Cortex of kidney (tissue), 1 donor: ENCODE measurements around the gene HLA-E.
"Not testable (repeated sequence)": the region's sequence is repeated elsewhere in the genome, so short reads cannot be mapped to it uniquely, and the experiment has no call there.

ENCODE experiments used
- DNase-seq: peaks from one replicate; lab custom pipeline; 2025; lab: John Stamatoyannopoulos, UW

Gene HLA-E

DNA sequence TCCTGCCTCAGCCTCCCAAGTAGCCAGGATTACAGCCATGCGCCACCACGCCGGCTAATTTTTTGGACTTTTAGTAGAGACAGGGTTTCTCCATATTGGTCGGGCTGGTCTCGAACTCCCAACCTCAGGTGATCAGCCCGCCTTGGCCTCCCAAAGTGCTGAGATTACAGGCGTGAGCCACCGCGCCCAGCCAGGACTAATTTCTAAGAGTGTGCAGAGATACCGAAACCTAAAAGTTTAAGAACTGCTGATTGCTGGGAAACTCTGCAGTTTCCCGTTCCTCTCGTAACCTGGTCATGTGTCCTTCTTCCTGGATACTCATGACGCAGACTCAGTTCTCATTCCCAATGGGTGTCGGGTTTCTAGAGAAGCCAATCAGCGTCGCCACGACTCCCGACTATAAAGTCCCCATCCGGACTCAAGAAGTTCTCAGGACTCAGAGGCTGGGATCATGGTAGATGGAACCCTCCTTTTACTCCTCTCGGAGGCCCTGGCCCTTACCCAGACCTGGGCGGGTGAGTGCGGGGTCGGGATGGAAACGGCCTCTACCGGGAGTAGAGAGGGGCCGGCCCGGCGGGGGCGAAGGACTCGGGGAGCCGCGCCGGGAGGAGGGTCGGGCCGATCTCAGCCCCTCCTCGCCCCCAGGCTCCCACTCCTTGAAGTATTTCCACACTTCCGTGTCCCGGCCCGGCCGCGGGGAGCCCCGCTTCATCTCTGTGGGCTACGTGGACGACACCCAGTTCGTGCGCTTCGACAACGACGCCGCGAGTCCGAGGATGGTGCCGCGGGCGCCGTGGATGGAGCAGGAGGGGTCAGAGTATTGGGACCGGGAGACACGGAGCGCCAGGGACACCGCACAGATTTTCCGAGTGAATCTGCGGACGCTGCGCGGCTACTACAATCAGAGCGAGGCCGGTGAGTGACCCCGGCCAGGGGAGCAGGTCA is at the start of gene HLA-E:
HLA-E (plus strand) TSS at position 429 of the 945 bp plus-strand sequence; CDS start at position 452, 23 bp downstream.
- no peak for DNase-seq

DNA sequence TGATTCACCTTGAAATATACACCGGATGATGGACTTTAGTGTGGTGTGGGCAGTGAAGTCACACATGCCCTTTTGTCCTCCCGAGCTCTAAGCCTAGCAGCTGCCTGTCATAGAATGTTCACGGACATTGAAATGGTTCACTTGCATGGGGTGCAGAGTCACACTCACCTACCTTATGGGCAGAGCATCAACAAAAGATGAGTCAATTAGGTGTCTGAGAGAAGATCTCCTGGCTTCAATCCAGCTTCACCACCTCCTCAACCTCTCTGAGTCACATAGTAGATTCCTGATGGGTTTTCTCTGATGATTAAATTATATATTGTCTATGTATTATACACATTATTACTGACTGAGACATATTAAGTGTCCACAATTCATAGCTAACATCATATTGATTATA is 48.1 kb upstream of the HLA-E start:
- no peak for DNase-seq

DNA sequence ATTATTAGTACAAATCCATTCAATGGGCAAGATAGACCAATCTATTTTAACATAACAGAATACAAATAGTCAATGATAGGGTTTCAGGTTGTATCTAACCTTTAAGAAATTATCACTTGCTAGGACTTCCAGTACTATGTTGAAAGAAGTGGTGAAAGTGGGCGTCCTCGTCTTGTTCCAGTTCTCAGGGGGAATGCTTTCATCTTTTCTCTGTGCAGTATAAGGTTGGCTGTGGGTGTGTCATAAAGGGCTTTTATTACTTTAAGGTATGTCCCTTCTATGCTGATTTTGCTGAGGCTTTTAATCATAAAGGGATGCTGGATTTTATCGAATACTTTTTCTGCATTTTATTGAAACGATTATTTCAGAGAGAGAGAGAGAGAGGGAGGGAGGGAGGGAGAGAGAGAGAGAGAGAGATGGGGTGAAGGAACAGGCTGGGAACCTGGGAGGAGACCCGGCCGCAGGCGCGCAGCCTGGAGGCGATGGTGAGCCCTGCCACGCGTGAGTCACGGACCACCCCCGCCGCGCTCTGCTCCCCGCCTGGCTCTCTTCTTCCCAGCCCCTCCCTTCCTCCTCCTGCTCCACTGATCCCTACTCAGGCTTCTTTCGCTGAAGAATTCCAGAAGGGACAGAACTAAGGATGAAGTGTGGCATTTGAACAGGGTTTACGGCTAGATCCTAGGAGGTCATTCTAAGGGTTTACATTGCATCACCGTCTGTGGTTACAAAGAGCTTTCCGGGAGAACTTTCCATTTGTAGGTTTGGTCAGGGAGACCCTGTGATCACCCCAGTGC is 45.5 kb upstream of the HLA-E start:
- no peak for DNase-seq

DNA sequence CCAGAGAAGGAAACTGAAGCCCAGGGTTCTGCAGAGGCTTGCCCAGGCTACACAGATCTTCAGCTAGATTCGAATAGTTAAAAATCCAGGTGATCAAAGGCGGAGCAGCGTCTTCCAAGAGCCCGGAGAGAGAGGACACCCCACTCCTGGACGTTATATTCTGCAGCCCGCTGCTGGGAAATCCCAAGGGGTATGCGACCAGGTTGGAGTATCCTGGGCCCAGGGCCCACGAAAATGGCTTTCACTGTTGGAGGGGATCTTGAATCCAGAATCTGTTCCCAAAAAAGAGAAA is 44.9 kb upstream of the HLA-E start:
- no peak for DNase-seq

DNA sequence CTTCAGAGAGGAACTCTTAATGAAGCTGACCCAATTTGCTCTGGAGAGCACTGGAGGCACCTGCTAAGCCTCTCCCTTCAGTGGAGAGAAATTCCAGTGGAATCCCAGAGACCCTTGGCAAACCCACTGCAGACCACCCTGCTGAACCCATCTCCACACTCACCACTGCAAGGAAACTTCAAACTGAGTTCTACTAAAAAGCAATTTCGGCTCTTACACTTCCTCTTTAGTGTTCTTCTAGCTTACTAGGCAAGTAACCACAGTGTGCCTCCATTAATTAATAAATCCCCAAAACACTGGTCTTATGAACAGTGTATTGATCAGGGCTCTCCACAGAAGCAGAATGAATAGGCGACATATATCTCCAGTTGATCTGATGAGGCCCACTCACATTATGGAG is 43.0 kb upstream of the HLA-E start:
- no peak for DNase-seq

DNA sequence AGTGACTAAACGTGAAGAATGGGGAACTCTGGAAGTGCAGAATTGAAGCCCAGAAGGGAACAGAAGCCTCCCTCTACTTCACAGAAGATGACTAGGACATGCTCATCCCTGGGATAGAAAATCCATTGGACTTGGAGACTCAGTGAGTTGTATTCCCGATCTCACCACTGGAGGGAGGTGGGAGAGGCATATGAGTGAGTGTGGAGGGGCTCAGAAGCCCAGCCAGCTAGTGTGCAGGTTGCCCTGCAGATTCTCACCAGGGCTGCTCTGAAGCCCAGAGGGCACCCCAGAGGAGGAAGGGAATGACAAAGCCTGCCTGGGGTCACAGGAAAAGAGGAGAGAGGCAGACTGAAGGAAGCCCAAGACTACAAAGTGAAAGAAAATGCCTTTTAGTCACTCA is 42.1 kb upstream of the HLA-E start:
- no peak for DNase-seq

DNA sequence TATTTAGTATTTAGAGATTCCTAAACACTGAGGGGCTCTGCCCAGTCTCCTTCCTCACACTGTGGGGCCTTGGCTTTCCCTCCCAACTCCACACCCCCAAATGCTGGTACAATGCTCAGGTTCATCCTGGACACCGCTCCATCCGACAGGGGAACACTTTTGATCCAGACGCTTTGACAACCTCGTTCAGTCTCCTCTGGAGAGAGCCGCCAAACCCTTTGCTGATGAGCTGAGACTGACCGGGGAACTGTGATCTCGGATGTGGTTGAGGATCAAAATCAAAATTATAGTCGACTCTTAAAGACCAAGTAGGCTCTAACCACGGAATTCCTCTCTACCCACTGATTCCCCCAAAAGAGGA is 38.8 kb upstream of the HLA-E start:
- DNase-seq: no peak

DNA sequence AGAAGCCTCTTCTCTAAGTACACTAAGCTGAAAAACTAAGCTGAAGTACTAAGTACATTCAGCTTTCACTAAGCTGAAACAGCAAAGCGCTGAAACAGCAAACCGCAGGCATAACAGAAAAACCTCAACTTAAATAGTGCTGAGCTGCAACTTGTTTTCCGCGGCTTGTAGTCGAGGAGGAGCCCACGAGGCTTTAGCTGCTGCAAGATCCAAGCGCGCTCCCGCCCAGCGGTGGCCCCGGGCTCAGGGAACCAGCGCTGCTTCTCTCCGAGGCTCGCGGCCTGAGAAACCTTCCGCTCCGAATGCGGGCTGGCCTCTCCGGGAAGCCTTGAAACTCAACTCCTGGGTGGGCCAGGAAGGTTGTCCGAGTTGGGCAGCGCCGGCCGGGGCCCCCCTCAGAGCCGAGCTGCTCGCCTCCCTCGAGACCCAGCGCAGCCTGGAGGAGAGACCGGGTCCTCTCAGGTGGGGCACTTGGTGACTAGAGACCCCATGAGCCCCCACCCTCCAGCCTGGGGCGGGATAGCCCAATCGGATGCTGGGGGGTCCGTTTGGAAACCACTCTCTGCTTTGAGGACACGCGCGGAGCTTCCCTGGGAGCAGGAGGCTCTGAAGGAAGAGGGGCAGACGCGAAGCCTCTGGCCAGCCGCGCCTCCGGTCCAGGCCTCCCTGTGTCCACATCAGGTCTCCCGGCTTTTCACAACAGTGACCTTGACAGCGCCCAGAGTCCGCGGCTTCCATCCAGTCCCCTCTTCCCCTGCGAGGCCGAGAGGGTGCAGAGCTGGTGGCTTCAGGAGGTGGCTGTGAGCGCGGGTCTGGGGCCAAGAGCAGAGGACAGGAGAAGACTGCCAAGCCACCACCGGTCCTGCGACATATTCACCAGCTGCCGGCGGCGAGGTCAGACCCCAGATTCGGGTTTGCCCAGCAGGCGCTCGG is 38.1 kb upstream of the HLA-E start:
- DNase-seq: no peak

DNA sequence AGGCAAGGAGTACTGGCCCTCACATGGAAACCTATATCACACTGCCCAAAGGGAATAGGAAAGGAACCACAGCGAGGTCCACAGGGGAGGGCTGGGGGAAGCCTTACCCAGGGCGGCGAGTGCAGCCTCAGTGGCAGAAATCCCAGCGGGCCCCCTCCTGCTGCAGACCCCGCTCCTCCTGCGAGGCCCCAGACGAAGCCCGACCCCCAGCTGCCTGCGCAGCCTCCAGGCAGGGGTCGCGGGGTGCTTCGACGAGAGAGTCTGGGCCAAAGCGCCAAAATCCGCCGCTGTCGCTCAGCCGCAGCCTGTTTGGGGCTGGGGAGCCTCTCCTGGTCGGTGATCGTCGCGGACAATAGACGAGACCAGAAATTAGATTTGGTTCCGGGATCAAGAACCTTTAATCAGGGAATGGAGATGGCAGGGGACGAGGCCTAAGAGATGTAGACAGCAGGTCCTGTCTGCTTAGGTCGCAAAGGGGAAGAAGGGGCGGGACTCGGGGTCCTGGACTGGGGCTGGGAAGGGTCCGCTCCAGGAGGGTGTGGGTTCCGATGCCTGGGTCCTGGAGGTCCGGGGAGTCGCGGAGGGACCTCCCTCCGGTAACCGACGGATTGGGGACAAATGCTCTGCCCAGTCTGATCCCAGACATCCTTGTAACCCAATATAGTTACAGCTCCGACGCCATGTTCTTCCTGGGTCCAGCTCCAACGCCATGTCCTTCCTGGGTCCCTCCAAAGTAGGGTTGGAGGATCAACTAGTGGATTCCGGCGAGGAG is 36.4 kb upstream of the HLA-E start:
- no peak for DNase-seq

DNA sequence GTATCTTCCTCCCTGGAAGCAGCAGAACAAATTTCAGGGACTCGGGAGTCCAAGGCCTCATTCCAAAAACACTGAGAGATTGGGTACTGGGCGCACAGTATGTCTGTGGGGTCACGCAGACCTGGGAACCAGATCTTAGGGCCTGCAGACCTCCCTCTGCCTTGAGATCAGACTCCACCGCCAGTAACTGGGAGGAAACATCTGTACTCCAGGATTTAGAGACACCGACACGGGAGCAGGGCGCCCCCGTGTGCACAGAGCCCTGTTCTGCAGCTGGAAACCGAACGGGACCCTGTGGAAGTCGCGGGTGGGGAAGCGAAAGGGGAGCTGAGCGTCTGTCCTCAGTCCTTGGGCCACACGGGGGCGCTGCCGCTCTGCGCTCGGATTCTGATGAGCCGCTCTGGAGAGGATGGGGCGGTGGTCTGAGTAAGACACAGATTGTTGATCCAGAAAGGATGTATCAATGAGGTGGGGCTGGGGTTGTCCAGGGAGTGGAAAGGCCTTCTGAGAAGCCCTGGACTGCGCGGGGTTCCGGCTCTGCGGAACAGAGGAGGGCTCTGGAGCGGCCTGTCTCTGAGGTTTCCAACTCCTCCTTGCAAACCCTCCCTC is 35.7 kb upstream of the HLA-E start:
- no peak for DNase-seq

DNA sequence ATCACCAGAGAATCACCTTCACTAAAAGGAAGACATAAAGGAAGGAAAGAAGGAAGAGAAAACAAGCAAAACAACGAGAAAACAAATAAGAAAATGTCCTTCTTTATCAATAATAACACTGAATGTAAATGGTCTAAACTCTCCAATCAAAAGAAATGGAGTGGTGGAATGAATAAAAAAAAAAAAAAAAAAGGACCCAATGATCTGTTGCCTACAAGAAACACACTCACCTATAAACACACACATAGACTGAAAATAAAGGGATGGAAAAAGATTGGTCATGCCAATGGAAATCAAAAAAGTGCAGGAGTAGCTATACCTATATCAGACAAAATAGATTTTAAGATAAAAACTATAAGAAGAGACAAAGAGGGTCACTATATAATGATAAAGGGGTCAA is 30.2 kb upstream of the HLA-E start:
- no peak for DNase-seq

DNA sequence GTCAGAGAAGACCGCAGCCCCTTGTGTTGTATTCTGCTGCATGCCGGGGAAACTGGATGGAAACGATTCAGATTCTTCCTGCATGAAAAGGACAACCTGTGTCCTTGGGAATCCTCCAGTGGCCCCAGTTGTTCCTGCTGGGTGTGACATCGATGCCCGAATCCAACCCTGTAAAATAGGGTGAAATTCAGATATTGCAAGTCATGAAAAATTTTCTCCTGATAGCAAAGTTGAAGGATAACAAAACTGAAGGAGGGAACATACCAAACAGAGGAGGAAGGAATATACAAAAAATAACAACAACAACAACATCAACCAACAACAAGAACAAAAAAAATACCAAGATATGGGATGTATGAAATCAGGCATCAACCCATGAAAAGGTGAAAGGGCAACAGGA is 28.3 kb upstream of the HLA-E start:
- no peak for DNase-seq

DNA sequence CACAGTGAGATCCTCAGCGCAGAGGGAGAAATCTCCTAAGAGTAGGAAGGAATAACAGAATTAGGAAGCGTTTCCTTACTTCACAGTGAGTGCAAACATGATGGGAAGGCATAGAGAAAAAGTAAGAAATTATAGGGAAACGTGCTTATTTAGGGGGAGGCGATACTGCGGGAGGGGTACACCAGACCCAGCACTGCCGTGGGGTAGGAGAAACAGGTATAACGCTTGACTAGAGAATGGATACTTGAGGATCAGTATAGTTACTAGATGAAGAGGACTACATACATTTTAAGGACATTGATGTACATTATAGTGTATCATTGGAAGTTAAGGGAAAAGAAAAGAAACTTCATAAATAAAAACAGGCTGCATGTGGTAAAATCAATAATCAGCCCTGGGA is 26.8 kb upstream of the HLA-E start:
- no peak for DNase-seq

DNA sequence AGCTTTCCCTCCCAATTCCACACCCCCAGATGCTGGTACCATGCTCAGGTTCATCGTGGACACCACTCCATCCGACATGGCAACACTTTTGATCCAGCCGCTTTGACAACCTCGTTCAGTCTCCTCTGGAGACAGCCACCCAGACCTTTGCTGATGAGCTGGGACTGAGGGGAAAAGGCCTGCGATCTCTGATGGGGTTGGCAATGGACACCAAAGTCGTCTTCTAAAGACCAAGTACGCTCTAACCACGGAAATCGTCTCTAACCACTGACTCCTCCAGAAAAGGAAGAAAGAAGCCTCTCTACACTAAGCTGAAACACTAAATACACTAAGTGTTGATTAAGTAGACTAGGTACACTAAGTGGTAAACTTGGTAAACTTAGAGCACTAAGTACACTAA is 26.1 kb upstream of the HLA-E start:
- DNase-seq: no peak

DNA sequence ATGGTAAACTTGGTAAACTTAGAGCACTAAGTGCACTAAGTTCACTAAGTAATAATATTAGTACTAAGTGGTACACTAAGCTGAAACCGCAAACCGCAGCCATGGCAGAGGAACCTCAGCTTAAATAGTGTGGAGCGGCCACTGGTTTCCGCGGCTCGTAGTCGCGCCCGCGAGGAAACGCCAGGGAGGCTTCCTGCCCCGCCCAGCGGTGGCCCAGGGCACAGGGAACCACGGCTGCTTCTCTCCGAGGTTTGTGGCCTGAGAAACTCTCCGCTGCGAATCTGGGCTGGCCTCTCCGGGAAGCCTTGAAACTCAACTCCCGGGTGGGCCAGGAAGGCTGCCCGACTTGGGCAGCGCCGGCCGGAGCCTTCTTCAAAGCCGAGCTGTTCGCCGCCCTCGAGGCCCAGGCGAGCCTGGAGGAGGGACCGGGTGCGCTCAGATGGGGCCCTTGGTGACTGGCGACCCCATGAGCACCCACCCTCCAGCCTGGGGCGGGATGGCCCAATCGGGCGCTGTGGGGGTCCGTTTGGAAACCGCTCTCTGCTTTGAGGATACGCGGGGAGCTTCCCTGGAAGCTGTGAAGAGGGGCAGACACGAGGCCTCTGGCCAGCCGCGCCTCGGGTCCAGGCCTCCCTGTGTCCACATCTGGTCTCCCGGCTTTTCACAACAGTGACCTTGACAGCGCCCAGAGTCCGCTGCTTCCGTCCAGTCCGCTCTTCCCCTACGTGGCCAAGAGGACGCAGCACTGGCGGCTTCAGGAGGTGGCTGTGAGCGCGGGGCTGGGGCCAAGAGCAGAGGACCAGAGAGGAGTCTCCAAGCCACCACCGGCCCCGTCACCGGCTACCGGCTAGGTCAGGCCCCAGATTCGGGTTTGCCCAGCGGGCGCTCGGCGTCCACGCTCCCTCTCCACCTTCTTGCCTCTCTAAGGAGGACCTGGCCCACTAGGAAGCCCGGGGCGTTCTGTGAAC is 25.4 kb upstream of the HLA-E start:
- DNase-seq: no peak

DNA sequence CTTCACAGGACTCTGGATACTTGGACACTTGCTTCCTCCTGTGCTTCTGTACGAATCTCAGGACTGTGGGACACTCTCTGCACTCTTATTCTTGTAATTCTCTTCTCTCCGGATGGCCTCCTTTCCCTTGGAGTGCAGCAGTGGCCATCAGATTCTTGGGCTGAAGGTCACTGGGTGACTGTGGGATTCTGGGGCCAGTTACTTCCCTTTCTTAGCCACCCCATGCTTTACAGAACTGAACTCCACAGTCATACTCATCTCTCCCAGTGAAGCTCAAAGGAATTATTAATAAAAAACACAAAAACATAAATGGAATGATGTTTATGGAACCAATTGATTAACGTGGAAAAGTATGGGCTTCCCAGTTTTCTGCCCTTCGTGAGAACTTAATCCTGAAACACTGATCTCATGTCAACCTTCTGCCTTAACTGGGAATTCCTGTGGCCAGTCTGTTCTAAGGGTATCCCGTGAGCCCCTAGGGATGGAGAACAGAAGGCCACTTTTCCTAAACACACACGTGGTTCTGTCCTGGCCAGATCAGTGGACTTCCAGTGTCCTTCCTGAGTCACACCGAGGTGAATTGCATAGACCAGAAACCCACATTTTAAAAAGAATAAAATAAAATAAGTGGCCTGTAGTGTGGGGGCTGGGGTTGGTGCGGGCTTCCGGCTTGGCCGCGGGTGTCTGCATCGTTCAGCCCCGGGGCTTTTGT is 23.6 kb upstream of the HLA-E start:
- no peak for DNase-seq

DNA sequence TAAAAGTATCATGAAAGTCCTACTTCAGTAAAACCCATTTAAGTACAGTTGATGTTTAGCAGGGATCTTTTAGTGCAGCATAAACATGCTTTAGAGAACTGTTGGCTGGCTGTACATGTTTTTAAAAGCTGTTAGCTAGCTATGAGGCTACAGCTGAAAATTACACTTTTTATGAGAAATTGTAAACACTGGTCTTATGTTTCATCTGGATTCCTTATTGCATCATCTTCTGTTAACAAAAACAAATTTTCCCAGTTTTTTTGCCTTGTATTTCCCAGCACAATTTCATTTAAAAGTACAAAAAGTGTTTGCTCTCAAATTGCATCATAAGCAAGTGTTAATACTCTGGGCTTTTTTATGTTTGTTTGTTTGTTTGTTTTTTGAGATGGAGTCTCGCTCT is 18.3 kb upstream of the HLA-E start:
- DNase-seq: no peak

DNA sequence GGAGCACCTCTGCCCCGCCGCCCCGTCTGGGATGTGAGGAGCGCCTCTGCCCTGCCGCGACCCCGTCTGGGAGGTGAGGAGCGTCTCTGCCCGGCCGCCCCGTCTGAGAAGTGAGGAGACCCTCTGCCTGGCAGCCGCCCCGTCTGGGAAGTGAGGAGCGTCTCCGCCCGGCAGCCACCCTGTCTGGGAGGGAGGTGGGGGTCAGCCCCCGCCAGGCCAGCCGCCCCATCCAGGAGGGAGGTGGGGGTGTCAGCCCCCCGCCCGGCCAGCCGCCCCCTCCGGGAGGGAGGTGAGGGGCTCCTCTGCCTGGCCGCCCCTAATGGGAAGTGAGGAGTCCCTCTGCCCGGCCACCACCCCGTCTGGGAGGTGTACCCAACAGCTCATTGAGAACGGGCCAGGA is 14.2 kb upstream of the HLA-E start:
- DNase-seq: not testable (repeated sequence)

DNA sequence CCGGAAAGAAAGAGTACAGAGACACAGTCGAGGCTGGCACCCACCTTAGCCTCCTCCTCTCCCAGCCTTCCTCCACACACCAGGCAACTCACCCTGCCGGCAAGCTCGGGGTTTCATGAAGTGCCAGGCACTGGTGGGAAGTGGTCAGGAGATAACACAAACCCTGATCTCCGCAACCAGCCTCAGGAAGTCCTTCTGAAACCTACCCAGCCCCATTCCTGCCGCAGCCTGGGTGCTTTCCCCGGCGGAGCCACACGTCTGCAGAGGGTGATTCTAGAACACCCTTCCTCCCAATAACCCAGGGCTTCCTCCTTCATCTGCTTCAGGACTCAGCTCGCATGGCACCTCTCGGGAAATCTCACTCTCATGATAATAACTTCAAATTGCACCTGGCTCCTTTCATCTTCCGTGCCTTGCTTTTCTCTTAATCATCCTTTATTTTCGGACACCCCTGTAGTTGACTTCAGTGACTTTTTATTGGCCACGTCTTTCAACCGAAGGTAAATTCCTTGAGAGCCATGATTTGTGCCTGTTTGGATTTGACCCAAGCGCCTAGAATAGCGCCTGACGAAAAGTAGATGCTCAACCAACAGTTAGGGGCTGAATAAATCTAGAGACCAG is 8.7 kb upstream of the HLA-E start:
- DNase-seq: no peak
